Mesenchymal stem cell (in vitro differentiated cells and primary cell): ENCODE measurements around the gene TMEM92.
"Not testable (repeated sequence)": the region's sequence is repeated elsewhere in the genome, so short reads cannot be mapped to it uniquely, and the experiment has no call there.

Experiments
- DNase-seq: peaks from one replicate; pipeline ENCODE4 v3.0.0-alpha.2; 2013
- H2AFZ ChIP-seq: one replicate; pipeline ENCODE4 v1.6.1; 2013; ENCODE audit warnings: low read depth, mild to moderate bottlenecking, control low read depth, inconsistent platforms, low read length, moderate library complexity
- H2AK5ac ChIP-seq: 2 replicates; pipeline ENCODE4 v1.6.1; 2013; ENCODE audit warnings: low read length, moderate library complexity, mild to moderate bottlenecking, inconsistent platforms; ENCODE audit not compliant: severe bottlenecking
- H2BK120ac ChIP-seq: one replicate; pipeline ENCODE4 v1.6.1; 2013; ENCODE audit warnings: low read depth, mild to moderate bottlenecking, inconsistent platforms, low read length, moderate library complexity
- H2BK12ac ChIP-seq, 2 experiments: one replicate each; pipeline ENCODE4 v1.6.1; 2013; ENCODE audit warnings: inconsistent platforms in 2 of 2, low read length in 2 of 2, mild to moderate bottlenecking in 2 of 2, moderate library complexity in 2 of 2, control low read depth in 1 of 2
- H2BK15ac ChIP-seq: one replicate; pipeline ENCODE4 v1.6.1; 2013; ENCODE audit warnings: mild to moderate bottlenecking, low read depth, inconsistent platforms; ENCODE audit not compliant: poor library complexity, severe bottlenecking
- H2BK5ac ChIP-seq: 2 replicates; pipeline ENCODE4 v1.6.1; 2013; ENCODE audit warnings: low read depth, mild to moderate bottlenecking, low read length, control low read depth, inconsistent platforms; ENCODE audit not compliant: poor library complexity, severe bottlenecking
- H3K14ac ChIP-seq, 2 experiments: one replicate each; pipeline ENCODE4 v1.6.1; 2013; ENCODE audit warnings: inconsistent platforms in 2 of 2, low read length in 2 of 2, control low read depth in 1 of 2, mild to moderate bottlenecking in 1 of 2, moderate library complexity in 1 of 2
- H3K18ac ChIP-seq, 2 experiments: one replicate each; pipeline ENCODE4 v1.6.1; 2013; ENCODE audit warnings: inconsistent platforms in 2 of 2, low read length in 2 of 2, control low read depth in 1 of 2, low read depth in 1 of 2, mild to moderate bottlenecking in 1 of 2
- H3K23ac ChIP-seq, 2 experiments: one replicate each; pipeline ENCODE4 v1.6.1; 2013; ENCODE audit warnings: inconsistent platforms in 2 of 2, low read length in 2 of 2, mild to moderate bottlenecking in 2 of 2, moderate library complexity in 2 of 2, control low read depth in 1 of 2
- H3K27ac ChIP-seq: 2 replicates; pipeline ENCODE4 v1.5.1; 2013; ENCODE audit warnings: mild to moderate bottlenecking, moderate library complexity, low read length, control low read depth, inconsistent platforms; ENCODE audit not compliant: poor library complexity, severe bottlenecking
- H3K27me3 ChIP-seq, 2 experiments: 2 replicates each; pipeline versions ENCODE4 v1.6.1 to v1.7.0; 2013; ENCODE audit warnings: low read length in 2 of 2, mild to moderate bottlenecking in 2 of 2, moderate library complexity in 2 of 2, control low read depth in 1 of 2, inconsistent platforms in 1 of 2; ENCODE audit not compliant: control insufficient read depth in 1 of 2, insufficient read depth in 1 of 2
- H3K36me3 ChIP-seq, 2 experiments: 2 replicates each; pipeline versions ENCODE4 v1.6.1 to v1.7.0; 2013; ENCODE audit warnings: low read length in 2 of 2, control low read depth in 1 of 2, inconsistent platforms in 1 of 2, low read depth in 1 of 2, mild to moderate bottlenecking in 1 of 2; ENCODE audit not compliant: insufficient read depth in 2 of 2, control insufficient read depth in 1 of 2
- H3K4ac ChIP-seq, 2 experiments: one replicate each; pipeline ENCODE4 v1.6.1; 2013; ENCODE audit warnings: inconsistent platforms in 2 of 2, low read length in 2 of 2, mild to moderate bottlenecking in 2 of 2, moderate library complexity in 2 of 2, control low read depth in 1 of 2, low read depth in 1 of 2
- H3K4me1 ChIP-seq: 2 replicates; pipeline ENCODE4 v1.6.1; 2013; ENCODE audit warnings: low read depth, low read length, control low read depth; ENCODE audit not compliant: control insufficient read depth, insufficient read depth
- H3K4me2 ChIP-seq: 2 replicates; pipeline ENCODE4 v1.6.1; 2013; ENCODE audit warnings: low read length, mild to moderate bottlenecking, inconsistent platforms; ENCODE audit not compliant: poor library complexity, severe bottlenecking
- H3K4me3 ChIP-seq, 2 experiments: 2 replicates each; pipeline versions ENCODE4 v1.5.1 to v1.7.0; 2013; ENCODE audit warnings: low read length in 2 of 2, mild to moderate bottlenecking in 2 of 2, control low read depth in 1 of 2, low read depth in 1 of 2; ENCODE audit not compliant: insufficient read depth in 1 of 2
- H3K79me1 ChIP-seq: replicated peaks from 2 replicates; pipeline ENCODE4 v1.6.1; 2013; ENCODE audit warnings: mild to moderate bottlenecking, control low read depth, low read length, inconsistent platforms; ENCODE audit not compliant: poor library complexity, severe bottlenecking
- H3K9ac ChIP-seq: 2 replicates; pipeline ENCODE4 v1.7.0; 2013; ENCODE audit warnings: mild to moderate bottlenecking, low read length, moderate library complexity
- H3K9me3 ChIP-seq: 2 replicates; pipeline ENCODE4 v1.7.0; 2013; ENCODE audit warnings: mild to moderate bottlenecking, low read length; ENCODE audit not compliant: control insufficient read depth
- H4K8ac ChIP-seq: one replicate; pipeline ENCODE4 v1.6.1; 2013; ENCODE audit warnings: inconsistent platforms, mild to moderate bottlenecking, low read length, moderate library complexity
- H4K91ac ChIP-seq: one replicate; pipeline ENCODE4 v1.6.1; 2013; ENCODE audit warnings: mild to moderate bottlenecking, low read length, inconsistent platforms
- WGBS: methylation state at CpG from one replicate; pipeline ENCODE4 v1.1.7; 2013; ENCODE audit warnings: mixed read lengths; 5-methylcytosine and 5-hydroxymethylcytosine counted together

TMEM92 gene

GRCh38 chr17:50287302-50287701, 13.0 kb downstream of the TMEM92 start:
- not testable (repeated sequence) for DNase-seq, H3K9ac ChIP-seq, H2AK5ac ChIP-seq, H3K27me3 ChIP-seq, H2AFZ ChIP-seq, H4K8ac ChIP-seq, H3K23ac ChIP-seq, H3K14ac ChIP-seq, H4K91ac ChIP-seq, H2BK15ac ChIP-seq, H3K4me3 ChIP-seq, H2BK12ac ChIP-seq, H2BK5ac ChIP-seq, H3K9me3 ChIP-seq, H3K79me1 ChIP-seq, H3K4me2 ChIP-seq, H2BK120ac ChIP-seq, H3K18ac ChIP-seq, H3K27ac ChIP-seq, H3K4ac ChIP-seq
- peaks cover 14% of the 10 kb centered on the region for H3K4me1 ChIP-seq
- peaks cover 12 to 40% of the 10 kb centered on the region in 2 experiments for H3K36me3 ChIP-seq
- 87% methylated on average over 7 of the region's 7 CpGs for WGBS

GRCh38 chr17:50288306-50288705, 14.0 kb downstream of the TMEM92 start:
- H3K36me3 ChIP-seq = peaks cover 7 to 32% of the 10 kb centered on the region in 2 experiments
- H3K14ac ChIP-seq = no peak overlapping the region
- peak overlapping the region; percentile 54 to 55 for H3K18ac ChIP-seq
- peak overlapping the region in 1 of 2 experiments; percentile 49 for H3K4ac ChIP-seq
- H3K79me1 ChIP-seq = peaks cover 2% of the 10 kb centered on the region
- H2AFZ ChIP-seq = no peak overlapping the region
- no peaks in the 10 kb centered on the region for H3K27me3 ChIP-seq
- no peak overlapping the region for H2BK5ac ChIP-seq
- peaks cover 1% of the 10 kb centered on the region for H3K9me3 ChIP-seq
- peak overlapping the region; percentile 79 for H2AK5ac ChIP-seq
- H3K9ac ChIP-seq = peak overlapping the region; percentile 84
- no peak overlapping the region for H2BK12ac ChIP-seq
- peak overlapping the region; percentile 3 for H2BK120ac ChIP-seq
- peak overlapping the region; percentile 61 for H4K8ac ChIP-seq
- H4K91ac ChIP-seq = peak overlapping the region; percentile 66
- no peak overlapping the region for H3K4me2 ChIP-seq
- no peak overlapping the region for H3K23ac ChIP-seq
- no peak for DNase-seq
- H2BK15ac ChIP-seq = no peak overlapping the region
- 97% methylated on average over 4 of the region's 4 CpGs for WGBS
- peaks cover 14% of the 10 kb centered on the region for H3K4me1 ChIP-seq
- no peak overlapping the region for H3K27ac ChIP-seq
- H3K4me3 ChIP-seq = peak overlapping the region in 1 of 2 experiments; percentile 75

- H2BK15ac ChIP-seq = no peak overlapping the region
- peak overlapping the region; percentile 55 for H2AK5ac ChIP-seq
- WGBS = 90% methylated on average over 1 of the region's 3 CpGs
- no peak overlapping the region for H3K23ac ChIP-seq
- H3K27me3 ChIP-seq = no peaks in the 10 kb centered on the region
- no peak overlapping the region for H3K14ac ChIP-seq
- H3K27ac ChIP-seq = no peak overlapping the region
- H4K91ac ChIP-seq = no peak overlapping the region
- H3K4me1 ChIP-seq = peaks cover 14% of the 10 kb centered on the region
- H3K4me2 ChIP-seq = no peak overlapping the region
- H3K4ac ChIP-seq = peak overlapping the region in 1 of 2 experiments; percentile 86
- peak overlapping the region in 1 of 2 experiments; percentile 41 for H2BK12ac ChIP-seq
- H4K8ac ChIP-seq = no peak overlapping the region
- peaks cover 0 to 22% of the 10 kb centered on the region in 2 experiments for H3K36me3 ChIP-seq
- H3K9ac ChIP-seq = peak overlapping the region; percentile 84
- peak overlapping the region; percentile 95 to 98 for H3K18ac ChIP-seq
- peak overlapping the region in 1 of 2 experiments; percentile 75 for H3K4me3 ChIP-seq
- H3K9me3 ChIP-seq = no peaks in the 10 kb centered on the region
- H3K79me1 ChIP-seq = peaks cover 2% of the 10 kb centered on the region
- no peak overlapping the region for H2AFZ ChIP-seq
- no peak overlapping the region for H2BK5ac ChIP-seq
- DNase-seq = peak; percentile 63
- H2BK120ac ChIP-seq = peak overlapping the region; percentile 75
These were observed 15.0 kb downstream of the TMEM92 start for GRCh38 chr17:50289278-50289677.

GRCh38 chr17:50289991-50290702, 15.9 kb downstream of the TMEM92 start:
- H3K14ac ChIP-seq = peak overlapping the region in 1 of 2 experiments; percentile 51
- peak overlapping the region; percentile 98 for H3K18ac ChIP-seq
- H3K4me3 ChIP-seq = peak overlapping the region in 1 of 2 experiments; percentile 75
- peaks cover 0 to 15% of the 10 kb centered on the region in 2 experiments for H3K36me3 ChIP-seq
- peak overlapping the region; percentile 93 for H4K91ac ChIP-seq
- no peaks in the 10 kb centered on the region for H3K9me3 ChIP-seq
- peak overlapping the region; percentile 84 to 94 for H3K4ac ChIP-seq
- no peak overlapping the region for H3K4me2 ChIP-seq
- H2BK12ac ChIP-seq = peak overlapping the region; percentile 100
- no peak overlapping the region for H3K23ac ChIP-seq
- H2BK5ac ChIP-seq = no peak overlapping the region
- H3K27ac ChIP-seq = peak overlapping the region; percentile 55
- H4K8ac ChIP-seq = peak overlapping the region; percentile 86
- peak; percentile 99 for DNase-seq
- H2AK5ac ChIP-seq = peak overlapping the region; percentile 96
- 39% methylated on average over 8 of the region's 8 CpGs for WGBS
- H3K4me1 ChIP-seq = peaks cover 14% of the 10 kb centered on the region
- no peaks in the 10 kb centered on the region for H3K27me3 ChIP-seq
- H2AFZ ChIP-seq = no peak overlapping the region
- H2BK120ac ChIP-seq = peak overlapping the region; percentile 75
- H3K79me1 ChIP-seq = peaks cover 2% of the 10 kb centered on the region
- H2BK15ac ChIP-seq = peak overlapping the region; percentile 46
- H3K9ac ChIP-seq = peak overlapping the region; percentile 84
